ENCODE results near the gene SCAP. TPM values are rescaled to one million over a fixed set of nuclear protein-coding genes. Genes with fewer than 3 reads are reported as not detected.

SCAP gene
- total RNA-seq, 1 experiment from 2014 or later: 51.0 TPM

- H3K36me3 ChIP-seq: no peaks in the 10 kb centered on the region; the same call in 1 of the 2 replicates
- no peaks in the 10 kb centered on the region; the same call in 1 of the 2 replicates for H3K9me3 ChIP-seq
- no peaks in the 10 kb centered on the region for H3K27me3 ChIP-seq
- DNase-seq: no peak
- no peak overlapping the region for H3K4me3 ChIP-seq
Measured at GRCh38 chr3:47455806-47456452, 19.8 kb downstream of the SCAP start.

GRCh38 chr3:47452453-47453215 is 23.1 kb downstream of the SCAP start:
- no peaks in the 10 kb centered on the region for H3K27me3 ChIP-seq

GRCh38 chr3:47444103-47444502 is 31.6 kb downstream of the SCAP start:
- DNase-seq: no peak
- Histone ChIP-seq H3K36me3 (no peaks in the 10 kb centered on the region), H3K27me3 (no peaks in the 10 kb centered on the region), H3K4me3 (no peak overlapping the region), H3K9me3 (no peaks in the 10 kb centered on the region)

More at GRCh38 chr3:47452453-47453215, 23.1 kb downstream of the SCAP start:
- Histone ChIP-seq H3K36me3 (no peaks in the 10 kb centered on the region), H3K4me3 (no peak overlapping the region), H3K9me3 (no peaks in the 10 kb centered on the region)
- no peak for DNase-seq

- Histone ChIP-seq H3K36me3 (no peaks in the 10 kb centered on the region), H3K27me3 (no peaks in the 10 kb centered on the region), H3K9me3 (no peaks in the 10 kb centered on the region), H3K4me3 (no peak overlapping the region)
- peak; percentile 40 for DNase-seq
Measured at GRCh38 chr3:47443611-47443995, 32.1 kb downstream of the SCAP start.

- Histone ChIP-seq H3K36me3 (peaks cover 2% of the 10 kb centered on the region; the same call in 1 of the 2 replicates), H3K9me3 (no peaks in the 10 kb centered on the region), H3K4me3 (no peak overlapping the region), H3K27me3 (no peaks in the 10 kb centered on the region)
- DNase-seq: no peak
Measured at GRCh38 chr3:47441796-47442551, 33.8 kb downstream of the SCAP start.

GRCh38 chr3:47440131-47440530 is 35.6 kb downstream of the SCAP start:
- no peaks in the 10 kb centered on the region for H3K9me3 ChIP-seq
- peaks cover 2% of the 10 kb centered on the region; the same call in 1 of the 2 replicates for H3K36me3 ChIP-seq
- H3K27me3 ChIP-seq: no peaks in the 10 kb centered on the region
- H3K4me3 ChIP-seq: no peak overlapping the region
- no peak for DNase-seq

GRCh38 chr3:47436180-47436579 is 39.6 kb downstream of the SCAP start:
- Histone ChIP-seq H3K4me3 (no peak overlapping the region), H3K36me3 (peaks cover 2% of the 10 kb centered on the region), H3K9me3 (no peaks in the 10 kb centered on the region), H3K27me3 (no peaks in the 10 kb centered on the region)
- DNase-seq: no peak

GRCh38 chr3:47434849-47435248 is 40.9 kb downstream of the SCAP start:
- DNase-seq: no peak
- H3K9me3 ChIP-seq: no peaks in the 10 kb centered on the region
- H3K27me3 ChIP-seq: no peaks in the 10 kb centered on the region
- peaks cover 2% of the 10 kb centered on the region for H3K36me3 ChIP-seq
- no peak overlapping the region for H3K4me3 ChIP-seq

GRCh38 chr3:47433796-47434195 is 41.9 kb downstream of the SCAP start:
- H3K36me3 ChIP-seq: peaks cover 2% of the 10 kb centered on the region
- H3K27me3 ChIP-seq: no peaks in the 10 kb centered on the region
- DNase-seq: no peak
- no peak overlapping the region for H3K4me3 ChIP-seq
- H3K9me3 ChIP-seq: no peaks in the 10 kb centered on the region

GRCh38 chr3:47432673-47433072 is 43.1 kb downstream of the SCAP start:
- no peaks in the 10 kb centered on the region for H3K27me3 ChIP-seq

GRCh38 chr3:47431225-47431624 is 44.5 kb downstream of the SCAP start:
- no peak for DNase-seq
- Histone ChIP-seq H3K4me3 (no peak overlapping the region), H3K36me3 (no peaks in the 10 kb centered on the region; the same call in 1 of the 2 replicates), H3K27me3 (no peaks in the 10 kb centered on the region), H3K9me3 (no peaks in the 10 kb centered on the region)

More at GRCh38 chr3:47432673-47433072, 43.1 kb downstream of the SCAP start:
- Histone ChIP-seq H3K36me3 (no peaks in the 10 kb centered on the region; the same call in 1 of the 2 replicates), H3K4me3 (no peak overlapping the region), H3K9me3 (no peaks in the 10 kb centered on the region)
- no peak for DNase-seq

GRCh38 chr3:47430606-47431005 is 45.1 kb downstream of the SCAP start:
- H3K4me3 ChIP-seq: no peak overlapping the region
- H3K36me3 ChIP-seq: no peaks in the 10 kb centered on the region; the same call in 1 of the 2 replicates
- no peaks in the 10 kb centered on the region for H3K27me3 ChIP-seq
- DNase-seq: no peak
- no peaks in the 10 kb centered on the region for H3K9me3 ChIP-seq

GRCh38 chr3:47429476-47430270 is 46.1 kb downstream of the SCAP start:
- H3K27me3 ChIP-seq: no peaks in the 10 kb centered on the region
- no peaks in the 10 kb centered on the region; the same call in 1 of the 2 replicates for H3K36me3 ChIP-seq
- DNase-seq: no peak
- no peak overlapping the region for H3K4me3 ChIP-seq
- H3K9me3 ChIP-seq: no peaks in the 10 kb centered on the region

- DNase-seq: no peak
- H3K4me3 ChIP-seq: no peak overlapping the region
- no peaks in the 10 kb centered on the region for H3K27me3 ChIP-seq
- H3K36me3 ChIP-seq: no peaks in the 10 kb centered on the region
- no peaks in the 10 kb centered on the region for H3K9me3 ChIP-seq
Measured at GRCh38 chr3:47428662-47429061, 47.1 kb downstream of the SCAP start.

- H3K36me3 ChIP-seq: no peaks in the 10 kb centered on the region
- no peak overlapping the region for H3K4me3 ChIP-seq
- H3K27me3 ChIP-seq: no peaks in the 10 kb centered on the region
- DNase-seq: no peak
- H3K9me3 ChIP-seq: no peaks in the 10 kb centered on the region
Measured at GRCh38 chr3:47427866-47428265, 47.9 kb downstream of the SCAP start.

- DNase-seq: no peak
- H3K9me3 ChIP-seq: no peaks in the 10 kb centered on the region
Measured at GRCh38 chr3:47425959-47426358, 49.8 kb downstream of the SCAP start.

More at GRCh38 chr3:47425959-47426358, 49.8 kb downstream of the SCAP start:
- Histone ChIP-seq H3K36me3 (peaks cover 2% of the 10 kb centered on the region; the same call in 1 of the 2 replicates), H3K4me3 (no peak overlapping the region), H3K27me3 (no peaks in the 10 kb centered on the region)
